ENCODE measurements around the gene MEOX1.

- TF ChIP-seq SP1 (CRISPR knock-in tag; conservative IDR thresholded peaks at IDR 0.05) (no peak), CTCF (IDR thresholded peaks at IDR 0.05) (no peak), GRHL2 (CRISPR knock-in tag; IDR thresholded peaks at IDR 0.05; ENCODE audit: insufficient replicate concordance, severe bottlenecking) (no peak), ATF6 (CRISPR knock-in tag; IDR thresholded peaks at IDR 0.05) (no peak)
Observed at GRCh38 chr17:43710101-43710500, 48.4 kb upstream of the MEOX1 start.
